ENCODE measurements around the gene CD83. TPM values are rescaled to one million over a fixed set of nuclear protein-coding genes. Genes with fewer than 3 reads are reported as not detected.

Gene CD83
- total and polyA plus RNA-seq, 2 of the 8 experiments (the other 6 are each of a cell fraction or from before 2014, with no cell fraction given): 4.6 to 8.5 TPM

DNA sequence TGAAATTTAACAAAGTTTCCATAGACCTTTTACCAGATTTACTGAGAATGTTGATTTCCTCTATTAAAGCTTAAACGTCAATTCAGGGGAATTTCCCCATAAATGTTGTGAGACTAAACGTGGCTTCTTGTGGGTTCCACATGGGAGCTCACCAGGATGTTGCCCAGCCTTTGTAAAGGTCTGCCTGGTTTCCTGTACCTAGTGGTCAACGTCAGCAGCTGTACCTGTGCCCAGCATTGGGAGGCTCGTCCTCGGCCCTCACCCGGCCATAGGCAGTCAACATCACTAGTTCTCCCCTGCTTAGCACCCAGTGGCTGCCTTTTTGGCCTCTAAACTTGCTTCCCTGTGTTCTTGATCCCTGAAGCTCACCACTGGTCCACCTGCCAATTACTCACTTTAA is 22.1 kb upstream of the CD83 start:
- Histone ChIP-seq H2BK20ac (ENCODE audit: low read length) (no peak overlapping the region), H3K79me1 (ENCODE audit: low read depth, low read length) (no peaks in the 10 kb centered on the region), H3K23me2 (ENCODE audit: low read depth, low read length) (no peaks in the 10 kb centered on the region), H2AK5ac (ENCODE audit: low read depth, low read length) (no peak overlapping the region), H3K27me3 (replicated peaks in 1 of 4; ENCODE audit: control insufficient read depth in 3 of 4, extremely low read depth in 1 of 4, insufficient read depth in 3 of 4, low read length in 3 of 4) (no peaks in the 10 kb centered on the region), H4K91ac (replicated peaks; ENCODE audit: insufficient read length, low read length) (no peak overlapping the region), H2AFZ (ENCODE audit: low read length) (no peak overlapping the region), H2BK120ac (replicated peaks; ENCODE audit: low read depth, low read length) (no peak overlapping the region), H3K14ac (ENCODE audit: insufficient read length) (no peak overlapping the region), H3K9me3 (ENCODE audit: insufficient read depth in 2 of 2, low read depth in 1 of 2, low read length in 1 of 2) (no peaks in the 10 kb centered on the region), H3K4ac (replicated peaks; ENCODE audit: insufficient read length, low read depth, low read length) (no peak overlapping the region), H3K4me2 (ENCODE audit: insufficient read depth in 1 of 2, low read depth in 2 of 2, low read length in 2 of 2) (no peak overlapping the region), H2BK15ac (ENCODE audit: low read length) (no peak overlapping the region), H3K4me1 (replicated peaks in 1 of 4; ENCODE audit: control insufficient read depth in 3 of 4, insufficient read depth in 4 of 4, low read length in 3 of 4) (no peaks in the 10 kb centered on the region; a peak in 1 of 7 replicates), H2BK5ac (ENCODE audit: low read depth, low read length) (no peak overlapping the region), H3K9ac (replicated peaks in 1 of 4; ENCODE audit: extremely low read depth in 1 of 4, low read depth in 3 of 4, low read length in 3 of 4) (no peak overlapping the region), H3K4me3 (ENCODE audit: extremely low read depth in 1 of 4, insufficient read depth in 2 of 4, low read depth in 3 of 4, low read length in 4 of 4) (no peak overlapping the region), H3K79me2 (ENCODE audit: control insufficient read depth in 1 of 2, insufficient read depth in 2 of 2, low read length in 2 of 2) (no peaks in the 10 kb centered on the region), H2BK12ac (ENCODE audit: low read depth, low read length) (no peak overlapping the region), H3K23ac (ENCODE audit: insufficient read length) (no peak overlapping the region), H3K36me3 (ENCODE audit: control insufficient read depth in 2 of 4, insufficient read depth in 4 of 4, low read length in 3 of 4) (no peaks in the 10 kb centered on the region), H3K18ac (ENCODE audit: extremely low read depth, low read length) (no peak overlapping the region), H3K27ac (ENCODE audit: low read depth, low read length) (no peak overlapping the region), H4K5ac (ENCODE audit: insufficient read length, low read depth, low read length) (no peak overlapping the region), H4K20me1 (replicated peaks in 1 of 2; ENCODE audit: control insufficient read depth in 1 of 2, insufficient read depth in 2 of 2, low read length in 2 of 2) (no peaks in the 10 kb centered on the region), H3K56ac (replicated peaks; ENCODE audit: insufficient read length, low read depth, low read length) (no peak overlapping the region), H4K8ac (ENCODE audit: extremely low read depth, insufficient read depth, low read length) (no peak overlapping the region; the same call in 1 of the 2 replicates)
- WGBS, 2 experiments (ENCODE audit: extremely low coverage in 1 of 2, insufficient coverage in 1 of 2, insufficient read length in 1 of 2, insufficient replicate concordance in 2 of 2, low coverage in 1 of 2, low lambda C conversion rate in 2 of 2, missing lambda C conversion rate in 1 of 2): 93% methylated on average over 6 of the region's 6 CpGs; no CpG with 5 or more reads in 1 of the 2 experiments
- DNase-seq (ENCODE audit: low read depth in 1 of 2, low spot score in 2 of 2) (no peak), FAIRE-seq (no peak)
- TF ChIP-seq POLR2AphosphoS5 (IDR thresholded peaks at IDR 0.05; ENCODE audit: low read depth, low read length) (no peak), FOSL1 (IDR thresholded peaks at IDR 0.05; ENCODE audit: insufficient read depth, low read depth, low read length) (no peak), EP300 (IDR thresholded peaks at IDR 0.05; ENCODE audit: borderline replicate concordance in 1 of 2, low read depth in 2 of 2, low read length in 2 of 2) (no peak), TCF12 (IDR thresholded peaks at IDR 0.05; ENCODE audit: low read depth, low read length) (no peak), RBBP5 (IDR thresholded peaks at IDR 0.05; ENCODE audit: borderline replicate concordance, low read depth, low read length) (no peak), CEBPB (IDR thresholded peaks at IDR 0.05; ENCODE audit: low read depth, low read length) (no peak), ASH2L (IDR thresholded peaks at IDR 0.05; ENCODE audit: low read length) (no peak), MAFK (IDR thresholded peaks at IDR 0.05; ENCODE audit: low read depth, low read length) (no peak), TEAD4 (IDR thresholded peaks at IDR 0.05; ENCODE audit: low read depth, low read length) (no peak), PHF8 (conservative IDR thresholded peaks at IDR 0.05; ENCODE audit: low read depth, low read length) (no peak), SP4 (IDR thresholded peaks at IDR 0.05; ENCODE audit: low read length) (no peak)
- TF ChIP-seq, protein P1, sequence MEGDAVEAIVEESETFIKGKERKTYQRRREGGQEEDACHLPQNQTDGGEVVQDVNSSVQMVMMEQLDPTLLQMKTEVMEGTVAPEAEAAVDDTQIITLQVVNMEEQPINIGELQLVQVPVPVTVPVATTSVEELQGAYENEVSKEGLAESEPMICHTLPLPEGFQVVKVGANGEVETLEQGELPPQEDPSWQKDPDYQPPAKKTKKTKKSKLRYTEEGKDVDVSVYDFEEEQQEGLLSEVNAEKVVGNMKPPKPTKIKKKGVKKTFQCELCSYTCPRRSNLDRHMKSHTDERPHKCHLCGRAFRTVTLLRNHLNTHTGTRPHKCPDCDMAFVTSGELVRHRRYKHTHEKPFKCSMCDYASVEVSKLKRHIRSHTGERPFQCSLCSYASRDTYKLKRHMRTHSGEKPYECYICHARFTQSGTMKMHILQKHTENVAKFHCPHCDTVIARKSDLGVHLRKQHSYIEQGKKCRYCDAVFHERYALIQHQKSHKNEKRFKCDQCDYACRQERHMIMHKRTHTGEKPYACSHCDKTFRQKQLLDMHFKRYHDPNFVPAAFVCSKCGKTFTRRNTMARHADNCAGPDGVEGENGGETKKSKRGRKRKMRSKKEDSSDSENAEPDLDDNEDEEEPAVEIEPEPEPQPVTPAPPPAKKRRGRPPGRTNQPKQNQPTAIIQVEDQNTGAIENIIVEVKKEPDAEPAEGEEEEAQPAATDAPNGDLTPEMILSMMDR (IDR thresholded peaks at IDR 0.05; ENCODE audit: control extremely low read depth in 1 of 3, insufficient read depth in 1 of 3, low read depth in 1 of 3, low read length in 3 of 3): no peak
- POLR2A ChIA-PET (ENCODE audit: partially characterized antibody): no interaction called here
- CTCF ChIA-PET (ENCODE audit: partially characterized antibody): interaction anchor here (0.8 to 1.4 kb wide), 4 partner anchors 15 to 187 kb away, joined by 3 to 6 read pairs (median 4); no protein-coding TSS in a partner anchor
